Stimulated activated memory B cell treated with anti-CD40 and anti-IgM and Interleukin-4, amounts not matched to agents 10 μg/mL and 1 μg/mL and 100 μg/mL, for 72 hours (primary cell): ENCODE measurements around the gene IGF2BP2.

Experiments used
- ATAC-seq: fragments of 150-1000 bp; cut with Tn5 transposase; 2 replicates; pipeline ENCODE4 v1.10.0; 2021
- H3K27ac Mint-ChIP-seq: one replicate; pipeline ENCODE4 v1.8.0; 2022; ENCODE audit warnings: mild to moderate bottlenecking, mixed read lengths
- H3K27me3 Mint-ChIP-seq: one replicate; pipeline ENCODE4 v1.8.0; 2022; ENCODE audit warnings: mixed read lengths
- H3K36me3 Mint-ChIP-seq: one replicate; pipeline ENCODE4 v1.8.0; 2022; ENCODE audit warnings: mixed read lengths
- H3K4me1 Mint-ChIP-seq: one replicate; pipeline ENCODE4 v1.8.0; 2022; ENCODE audit warnings: mixed read lengths
- H3K4me3 Mint-ChIP-seq: one replicate; pipeline ENCODE4 v1.8.0; 2022; ENCODE audit warnings: mild to moderate bottlenecking, moderate library complexity, mixed read lengths
- H3K9me3 Mint-ChIP-seq: one replicate; pipeline ENCODE4 v1.8.0; 2022; ENCODE audit warnings: mixed read lengths

The IGF2BP2 gene

GRCh38 chr3:185637388-185637787 lies 187.5 kb downstream of the IGF2BP2 start:
- H3K4me1 Mint-ChIP-seq = no peaks in the 10 kb centered on the region
- H3K4me3 Mint-ChIP-seq = no peak overlapping the region
- H3K27ac Mint-ChIP-seq = no peak overlapping the region
- ATAC-seq = no peak
- no peaks in the 10 kb centered on the region for H3K36me3 Mint-ChIP-seq
- H3K27me3 Mint-ChIP-seq = no peaks in the 10 kb centered on the region
- H3K9me3 Mint-ChIP-seq = no peaks in the 10 kb centered on the region

- no peak for ATAC-seq
Observed at GRCh38 chr3:185632996-185633395, 191.8 kb downstream of the IGF2BP2 start.

DNA sequence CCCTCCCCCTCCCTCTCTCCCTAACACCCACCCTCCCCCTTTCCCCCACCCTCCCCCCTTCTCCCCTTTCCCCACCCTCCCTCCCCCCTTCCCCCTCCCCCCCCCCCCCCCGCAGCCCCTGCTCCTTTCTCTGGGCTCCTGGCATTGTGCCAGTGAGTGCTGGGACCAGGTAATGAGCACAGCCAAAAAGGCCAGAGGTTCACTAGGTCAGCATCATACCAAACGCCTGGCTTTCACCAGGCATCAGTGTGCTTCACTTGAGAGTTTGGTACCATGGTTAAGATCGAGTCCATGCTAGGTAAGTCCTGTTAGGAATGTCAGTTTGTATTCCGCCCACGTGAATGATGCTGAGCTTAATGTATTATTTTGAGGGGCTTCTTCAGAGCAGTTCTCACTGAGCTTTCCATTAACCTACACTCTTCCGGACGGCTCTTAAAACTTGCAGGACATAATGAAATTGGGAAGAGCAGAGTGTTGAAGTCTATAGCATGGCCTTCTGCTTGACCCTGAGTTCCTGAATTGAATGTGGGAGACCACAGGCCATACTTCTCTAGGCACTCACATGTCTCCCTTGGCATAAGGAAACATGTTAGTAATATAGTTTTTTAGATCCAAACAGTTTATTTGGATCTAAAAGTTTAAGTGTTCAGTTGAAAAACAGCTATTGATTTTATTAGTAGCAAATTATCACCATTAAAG lies 193.2 kb downstream of the IGF2BP2 start:
- no peaks in the 10 kb centered on the region for H3K27me3 Mint-ChIP-seq
- peaks cover 35% of the 10 kb centered on the region for H3K36me3 Mint-ChIP-seq
- ATAC-seq = no peak
- H3K4me1 Mint-ChIP-seq = no peaks in the 10 kb centered on the region
- no peaks in the 10 kb centered on the region for H3K9me3 Mint-ChIP-seq
- H3K4me3 Mint-ChIP-seq = no peak overlapping the region
- H3K27ac Mint-ChIP-seq = no peak overlapping the region

More at GRCh38 chr3:185632996-185633395, 191.8 kb downstream of the IGF2BP2 start:
- H3K4me3 Mint-ChIP-seq = no peak overlapping the region
- H3K36me3 Mint-ChIP-seq = peaks cover 25% of the 10 kb centered on the region
- H3K27ac Mint-ChIP-seq = no peak overlapping the region
- H3K4me1 Mint-ChIP-seq = no peaks in the 10 kb centered on the region
- H3K9me3 Mint-ChIP-seq = no peaks in the 10 kb centered on the region
- no peaks in the 10 kb centered on the region for H3K27me3 Mint-ChIP-seq

- no peaks in the 10 kb centered on the region for H3K9me3 Mint-ChIP-seq
- H3K36me3 Mint-ChIP-seq = peaks cover 35% of the 10 kb centered on the region
- no peak overlapping the region for H3K27ac Mint-ChIP-seq
- H3K4me1 Mint-ChIP-seq = no peaks in the 10 kb centered on the region
- no peak overlapping the region for H3K4me3 Mint-ChIP-seq
- H3K27me3 Mint-ChIP-seq = no peaks in the 10 kb centered on the region
- no peak for ATAC-seq
Observed at GRCh38 chr3:185631108-185631507, 193.7 kb downstream of the IGF2BP2 start.

- Mint-ChIP-seq H3K4me3 (no peak overlapping the region), H3K36me3 (peaks cover 41% of the 10 kb centered on the region), H3K27me3 (no peaks in the 10 kb centered on the region), H3K27ac (no peak overlapping the region), H3K9me3 (no peaks in the 10 kb centered on the region), H3K4me1 (no peaks in the 10 kb centered on the region)
- ATAC-seq = no peak
Observed at GRCh38 chr3:185630182-185630622, 194.6 kb downstream of the IGF2BP2 start.

- H3K36me3 Mint-ChIP-seq = peaks cover 47% of the 10 kb centered on the region
- ATAC-seq = no peak
- no peaks in the 10 kb centered on the region for H3K4me1 Mint-ChIP-seq
- no peak overlapping the region for H3K4me3 Mint-ChIP-seq
- no peak overlapping the region for H3K27ac Mint-ChIP-seq
- no peaks in the 10 kb centered on the region for H3K27me3 Mint-ChIP-seq
- H3K9me3 Mint-ChIP-seq = no peaks in the 10 kb centered on the region
Observed at GRCh38 chr3:185629554-185630181, 195.2 kb downstream of the IGF2BP2 start.

DNA sequence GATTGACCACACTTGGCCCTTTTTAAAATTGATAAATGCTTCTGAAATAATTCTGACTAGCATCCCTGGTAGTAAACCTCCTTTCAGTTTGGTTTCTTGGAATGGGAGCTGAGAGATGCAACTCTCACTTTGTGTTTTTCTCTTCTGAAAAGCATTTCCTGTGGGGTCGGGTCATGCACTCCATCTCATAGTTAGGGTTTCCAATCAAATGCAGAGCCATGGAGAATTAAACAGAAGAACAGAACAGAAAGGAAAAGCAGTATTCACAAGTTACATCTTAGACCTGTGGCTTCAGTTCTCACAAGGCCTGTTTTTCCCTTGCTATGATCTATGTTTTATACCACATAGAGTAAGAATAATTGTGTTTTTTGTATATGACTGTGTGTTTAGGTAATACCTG lies 199.1 kb downstream of the IGF2BP2 start:
- H3K9me3 Mint-ChIP-seq = no peaks in the 10 kb centered on the region
- peaks cover 53% of the 10 kb centered on the region for H3K36me3 Mint-ChIP-seq
- no peak for ATAC-seq

GRCh38 chr3:185623939-185624665 lies 200.7 kb downstream of the IGF2BP2 start:
- ATAC-seq = no peak
- H3K27me3 Mint-ChIP-seq = no peaks in the 10 kb centered on the region

More for the DNA sequence above, 199.1 kb downstream of the IGF2BP2 start:
- no peak overlapping the region for H3K27ac Mint-ChIP-seq
- no peak overlapping the region for H3K4me3 Mint-ChIP-seq
- H3K4me1 Mint-ChIP-seq = no peaks in the 10 kb centered on the region
- H3K27me3 Mint-ChIP-seq = no peaks in the 10 kb centered on the region

DNA sequence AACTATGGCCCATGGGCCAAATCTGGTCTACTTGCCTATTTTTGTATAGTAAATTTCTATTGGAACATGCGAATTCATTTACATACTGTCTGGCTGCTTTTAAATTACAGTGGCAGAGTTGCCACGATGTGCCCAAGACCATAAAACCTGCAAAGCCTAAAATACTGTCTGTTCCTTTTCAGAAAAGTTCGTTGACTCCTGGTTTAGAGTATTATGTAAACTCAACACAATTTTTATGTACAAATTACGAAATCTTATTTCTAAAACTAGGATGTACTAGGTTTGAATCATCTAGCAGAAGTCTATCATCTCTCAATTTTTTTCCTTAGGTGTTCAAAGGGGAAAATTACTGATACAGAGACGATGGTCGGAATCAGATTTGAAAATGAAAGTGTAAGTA lies 211.8 kb downstream of the IGF2BP2 start:
- Mint-ChIP-seq H3K4me3 (no peak overlapping the region), H3K36me3 (peaks cover 45% of the 10 kb centered on the region), H3K9me3 (no peaks in the 10 kb centered on the region), H3K4me1 (no peaks in the 10 kb centered on the region), H3K27ac (no peak overlapping the region), H3K27me3 (no peaks in the 10 kb centered on the region)
- ATAC-seq = no peak

More at GRCh38 chr3:185623939-185624665, 200.7 kb downstream of the IGF2BP2 start:
- peaks cover 43% of the 10 kb centered on the region for H3K36me3 Mint-ChIP-seq
- no peaks in the 10 kb centered on the region for H3K4me1 Mint-ChIP-seq
- H3K4me3 Mint-ChIP-seq = no peak overlapping the region
- no peak overlapping the region for H3K27ac Mint-ChIP-seq
- H3K9me3 Mint-ChIP-seq = no peaks in the 10 kb centered on the region

DNA sequence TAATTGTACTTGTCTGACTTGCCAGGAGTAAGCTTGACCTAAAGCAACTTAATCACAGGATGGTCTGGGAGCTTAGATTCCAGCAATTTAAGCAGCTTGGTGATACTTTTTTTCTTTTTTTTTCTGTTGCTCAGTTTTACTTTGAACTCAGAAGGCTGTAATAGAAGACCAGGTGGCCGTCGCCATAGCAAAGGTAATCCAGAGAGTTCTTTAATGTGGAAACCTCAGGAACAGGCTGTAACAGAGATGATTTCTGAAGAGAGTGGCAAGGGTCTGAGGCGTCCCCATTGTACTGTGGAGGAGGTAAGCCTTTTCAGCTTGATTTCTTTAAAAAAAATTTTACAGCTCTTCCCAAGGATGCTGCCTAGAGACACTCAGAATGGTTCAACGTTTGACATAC lies 218.6 kb downstream of the IGF2BP2 start:
- no peak overlapping the region for H3K4me3 Mint-ChIP-seq
- peaks cover 72% of the 10 kb centered on the region for H3K36me3 Mint-ChIP-seq
- H3K27me3 Mint-ChIP-seq = no peaks in the 10 kb centered on the region
- H3K27ac Mint-ChIP-seq = no peak overlapping the region
- ATAC-seq = no peak
- no peaks in the 10 kb centered on the region for H3K9me3 Mint-ChIP-seq
- no peaks in the 10 kb centered on the region for H3K4me1 Mint-ChIP-seq

DNA sequence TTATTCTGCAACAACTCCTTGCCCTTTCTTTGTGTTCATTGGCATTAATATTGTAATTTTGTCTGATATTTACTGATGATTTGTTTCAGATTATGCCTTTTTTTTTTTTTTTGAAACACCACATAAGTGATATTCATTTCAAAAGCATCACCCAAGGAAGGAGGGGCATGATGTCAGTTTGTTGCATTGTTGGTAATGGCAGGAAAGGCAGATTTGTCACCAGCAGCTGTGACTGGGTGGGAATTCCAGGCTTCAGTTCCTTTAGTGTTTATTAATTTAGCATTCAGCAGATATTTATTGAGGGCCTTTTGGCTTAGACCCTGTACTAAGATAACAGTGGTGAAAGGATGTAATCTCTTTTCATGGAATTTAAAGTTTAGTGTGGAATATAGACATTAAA lies 219.3 kb downstream of the IGF2BP2 start:
- Mint-ChIP-seq H3K4me3 (no peak overlapping the region), H3K4me1 (no peaks in the 10 kb centered on the region), H3K27me3 (no peaks in the 10 kb centered on the region), H3K36me3 (peaks cover 77% of the 10 kb centered on the region), H3K27ac (no peak overlapping the region), H3K9me3 (no peaks in the 10 kb centered on the region)
- no peak for ATAC-seq

DNA sequence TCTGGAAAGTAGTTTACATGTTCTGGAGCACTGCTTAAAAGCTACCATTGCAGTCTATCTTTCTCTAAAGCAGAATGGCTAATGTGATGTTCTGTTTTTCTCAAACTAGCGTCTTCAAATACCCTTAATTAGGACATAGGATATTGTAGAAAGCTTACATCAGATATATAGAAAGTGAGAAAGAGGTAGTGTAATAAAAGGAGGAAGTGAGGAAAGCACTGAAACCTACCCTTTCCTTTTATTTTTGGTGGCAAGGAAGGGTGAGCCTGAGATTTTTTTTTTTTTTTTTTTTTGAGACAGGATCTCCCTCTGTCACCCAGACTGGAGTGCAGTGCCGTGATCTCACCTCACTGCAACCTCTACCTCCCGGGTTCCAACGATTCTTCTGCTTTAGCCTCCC lies 229.3 kb downstream of the IGF2BP2 start:
- H3K4me3 Mint-ChIP-seq = no peak overlapping the region
- ATAC-seq = peak; percentile 87
- no peaks in the 10 kb centered on the region for H3K27me3 Mint-ChIP-seq
- H3K27ac Mint-ChIP-seq = peak overlapping the region; percentile 25
- H3K9me3 Mint-ChIP-seq = no peaks in the 10 kb centered on the region
- peaks cover 15% of the 10 kb centered on the region for H3K36me3 Mint-ChIP-seq
- peaks cover 12% of the 10 kb centered on the region for H3K4me1 Mint-ChIP-seq

GRCh38 chr3:185594073-185594472 lies 230.8 kb downstream of the IGF2BP2 start:
- Mint-ChIP-seq H3K4me3 (no peak overlapping the region), H3K4me1 (peaks cover 12% of the 10 kb centered on the region), H3K9me3 (no peaks in the 10 kb centered on the region), H3K36me3 (peaks cover 9% of the 10 kb centered on the region), H3K27ac (no peak overlapping the region), H3K27me3 (no peaks in the 10 kb centered on the region)
- ATAC-seq = no peak
